GM19239 (cell line): Measurements from ENCODE around the gene CPXM1.
A peak's percentile ranks its signal among the peaks of the same experiment; 100 is the strongest.

Source experiments
- DNase-seq: peaks from one replicate; pipeline ENCODE4 v3.0.0; 2011; ENCODE audit warnings: low spot score; ENCODE audit not compliant: insufficient read length
- FAIRE-seq: peaks from 2 replicates; lab custom pipeline; 2011; peaks lifted over from hg19 to GRCh38; lab: Jason Lieb, UNC

The CPXM1 gene

DNA sequence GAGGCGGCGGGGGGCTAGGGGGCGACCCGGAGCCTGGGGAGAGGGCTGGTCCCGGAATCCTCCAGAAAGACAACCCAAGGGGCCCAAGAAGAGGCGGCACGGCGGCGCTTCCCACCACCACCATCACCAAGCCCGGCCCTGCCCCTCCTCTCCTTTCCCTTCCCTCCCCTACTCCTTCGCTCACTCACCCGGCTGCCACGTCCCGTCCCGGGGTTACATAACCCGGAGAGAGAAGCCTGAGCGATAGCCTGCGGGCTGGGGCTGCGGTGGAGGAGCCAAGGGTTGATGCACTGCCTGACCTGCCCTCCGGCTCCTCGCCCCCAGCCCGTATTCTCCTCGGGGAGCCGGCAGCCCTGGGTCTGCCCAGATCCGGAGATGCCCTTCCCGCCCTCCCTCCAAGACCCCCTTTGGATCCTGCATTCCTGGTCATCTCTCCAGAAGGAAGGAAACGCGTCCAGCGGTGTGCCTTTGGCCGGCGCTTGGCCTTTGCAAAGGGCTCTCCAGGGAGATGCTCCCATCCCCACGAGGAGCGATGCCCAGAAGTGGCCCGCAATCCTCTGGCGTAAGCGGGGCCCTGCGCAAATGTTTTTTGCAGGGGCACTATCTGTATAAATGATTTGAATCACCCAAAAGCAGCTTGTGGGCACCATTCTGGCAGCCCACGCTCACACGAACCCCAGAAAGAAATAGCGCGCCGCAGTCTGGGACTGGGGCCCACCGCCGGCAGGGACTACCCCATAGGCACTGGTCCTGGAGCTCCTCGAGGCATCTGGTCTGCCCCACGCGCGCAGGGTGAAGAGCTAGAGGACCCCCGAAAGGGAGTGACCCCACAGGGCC, 4.6 kb upstream of the CPXM1 start:
- no peak for DNase-seq
- no peak for FAIRE-seq

DNA sequence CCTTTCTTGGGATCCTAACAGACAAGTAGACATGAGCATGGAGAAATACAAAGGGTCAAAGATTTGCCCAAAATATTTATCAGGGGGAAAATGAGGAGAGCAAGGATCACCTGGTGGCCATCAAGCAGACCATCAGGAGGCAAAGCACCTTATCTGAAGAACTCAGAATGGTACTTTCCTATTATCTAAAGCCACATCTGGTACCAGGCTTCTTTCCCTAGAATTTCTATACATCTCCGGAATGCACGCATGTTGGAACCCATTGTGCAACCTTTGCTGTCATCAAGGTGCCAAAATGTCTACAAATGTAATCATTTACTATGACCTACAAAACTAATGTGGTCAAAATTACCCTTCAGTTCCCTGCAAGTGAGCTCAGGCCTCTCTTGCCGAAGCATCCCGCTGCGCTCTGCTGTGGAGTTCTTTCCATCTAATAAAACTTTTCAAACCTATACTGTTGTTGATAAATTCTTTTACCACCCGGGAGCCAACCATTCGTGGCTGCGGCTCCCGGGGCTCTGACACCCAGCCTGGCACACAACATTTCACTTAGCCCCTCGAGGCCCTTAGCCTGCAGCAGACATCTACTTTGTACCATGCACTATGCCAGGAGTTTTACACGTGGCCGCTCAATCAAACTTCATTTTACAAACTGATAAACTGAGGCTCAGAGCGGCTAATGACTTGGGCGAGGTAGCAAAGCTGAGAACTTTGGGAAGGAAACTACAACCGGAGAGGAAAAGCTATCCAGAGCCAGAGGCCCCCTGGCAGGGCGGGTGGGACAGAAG, 3.8 kb upstream of the CPXM1 start:
- FAIRE-seq (no peak), DNase-seq (no peak)

DNA sequence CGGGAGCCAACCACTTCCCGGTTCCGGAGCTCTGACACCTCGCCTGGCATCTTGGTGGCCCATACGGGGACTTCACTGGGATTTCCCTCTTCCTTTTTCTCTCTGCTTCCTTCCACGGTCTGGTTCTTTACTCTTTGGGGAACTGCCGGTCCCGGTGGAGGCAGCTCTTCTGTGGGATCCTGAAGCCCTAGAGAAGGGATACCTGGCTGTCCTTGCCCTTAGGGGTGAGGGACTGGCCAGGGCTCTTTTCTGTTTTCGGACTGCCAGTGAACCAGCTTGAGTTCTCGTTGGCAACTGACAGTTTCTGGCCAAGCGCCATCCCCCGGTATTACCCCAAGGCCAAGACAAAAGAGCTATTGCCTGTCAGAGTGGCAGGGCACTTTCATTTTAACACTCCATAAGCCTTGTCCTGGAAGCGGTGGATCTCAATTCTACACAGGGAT, 880 bp upstream of the CPXM1 start:
- DNase-seq: no peak
- no peak for FAIRE-seq

- FAIRE-seq: peak; percentile 81
These were observed 523 bp downstream of the CPXM1 start for GRCh38 chr20:2799688-2800520.

DNA sequence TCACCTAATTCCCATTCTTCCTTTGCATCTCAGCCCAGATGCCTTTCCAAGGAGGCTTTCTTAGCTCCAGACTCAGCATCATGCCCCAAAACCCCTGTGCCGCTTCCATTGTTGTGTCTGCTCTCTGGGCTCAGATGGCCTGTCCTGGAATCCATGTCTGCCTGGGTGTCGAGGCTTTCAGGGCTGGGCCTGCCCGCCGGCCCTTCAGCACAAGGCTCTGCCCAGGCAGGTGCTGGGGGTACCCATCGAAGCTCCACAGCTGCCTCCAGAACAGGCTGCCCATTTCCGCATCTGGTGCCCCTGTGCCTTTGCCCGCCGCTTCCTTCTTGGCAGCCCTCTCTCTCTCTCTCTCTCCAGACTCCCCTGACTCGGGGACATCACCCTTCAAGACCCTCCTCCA, 1.2 kb downstream of the CPXM1 start:
- no peak for FAIRE-seq
- DNase-seq: no peak

More at GRCh38 chr20:2799688-2800520, 523 bp downstream of the CPXM1 start:
- DNase-seq: peak; percentile 48

GRCh38 chr20:2798814-2799213, 1.6 kb downstream of the CPXM1 start:
- DNase-seq (no peak), FAIRE-seq (no peak)

DNA sequence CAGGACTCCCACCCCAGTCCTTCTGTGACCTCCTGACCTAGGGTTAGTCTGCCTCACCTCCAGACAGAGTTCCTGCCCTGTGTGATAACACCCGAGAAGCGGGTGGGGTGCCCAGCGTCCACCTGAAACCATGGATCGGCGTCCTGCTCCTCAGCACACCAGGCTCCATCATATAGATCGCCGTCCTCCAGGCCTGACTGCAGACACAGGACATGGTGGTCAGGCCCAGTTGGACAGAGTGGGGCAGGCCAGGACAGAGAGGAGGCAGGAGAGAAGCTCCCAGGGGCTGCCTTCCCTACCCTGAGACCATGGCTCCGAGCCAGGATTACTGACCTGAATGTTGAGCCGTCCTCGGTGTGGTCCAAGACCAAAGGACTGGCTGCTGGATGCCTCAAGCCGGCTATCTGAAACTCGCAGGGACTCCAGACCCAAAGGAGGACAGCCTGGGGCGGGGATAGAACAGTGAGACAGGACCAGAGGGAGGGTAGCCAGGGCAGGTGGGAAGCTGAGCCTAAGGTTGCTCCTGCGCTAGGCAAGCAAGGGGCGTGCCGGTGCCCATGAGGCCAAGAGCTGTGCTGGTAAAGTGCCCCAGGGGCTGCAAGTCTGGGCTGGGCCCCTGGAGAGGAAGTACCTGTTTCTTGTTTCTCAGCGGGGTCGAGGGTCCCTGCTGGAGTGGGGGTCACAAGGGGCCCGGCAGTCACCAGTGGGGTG, 2.2 kb downstream of the CPXM1 start:
- FAIRE-seq: no peak
- DNase-seq: no peak

GRCh38 chr20:2797136-2797983, 3.1 kb downstream of the CPXM1 start:
- FAIRE-seq (no peak), DNase-seq (no peak)

DNA sequence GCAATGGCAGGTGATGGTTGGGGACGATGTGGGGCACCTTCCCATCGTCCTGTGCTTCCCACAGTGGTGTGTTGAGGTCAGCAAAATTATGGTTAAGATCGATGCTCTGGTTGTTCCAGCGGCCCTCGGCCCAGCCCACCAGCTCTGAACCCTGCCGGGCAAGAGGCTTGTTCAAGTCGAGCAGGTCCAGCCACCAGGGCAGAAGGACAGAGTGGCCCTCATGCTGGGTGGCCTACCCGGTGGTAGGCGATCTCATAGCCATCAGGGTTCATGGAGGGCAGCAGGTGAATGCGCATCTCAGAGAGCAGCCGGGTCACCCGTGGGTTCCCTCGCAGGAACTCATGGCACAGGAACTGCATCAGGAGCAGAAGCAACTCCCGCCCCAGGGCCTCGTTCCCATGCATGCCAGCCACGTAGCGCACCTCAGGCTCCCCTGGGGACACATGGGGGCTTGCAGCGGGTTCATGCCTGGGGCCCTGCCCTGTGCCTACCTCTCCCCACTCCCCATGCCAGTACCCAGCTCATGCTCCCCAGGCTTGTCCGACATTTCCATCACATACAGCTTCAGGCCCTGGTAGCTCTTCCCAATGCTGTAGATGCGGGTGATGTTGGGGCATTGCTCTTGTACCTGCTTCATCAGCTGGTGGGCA, 4.3 kb downstream of the CPXM1 start:
- FAIRE-seq (no peak), DNase-seq (no peak)

- DNase-seq: no peak
These were observed 5.0 kb downstream of the CPXM1 start for GRCh38 chr20:2795451-2795850.

DNA sequence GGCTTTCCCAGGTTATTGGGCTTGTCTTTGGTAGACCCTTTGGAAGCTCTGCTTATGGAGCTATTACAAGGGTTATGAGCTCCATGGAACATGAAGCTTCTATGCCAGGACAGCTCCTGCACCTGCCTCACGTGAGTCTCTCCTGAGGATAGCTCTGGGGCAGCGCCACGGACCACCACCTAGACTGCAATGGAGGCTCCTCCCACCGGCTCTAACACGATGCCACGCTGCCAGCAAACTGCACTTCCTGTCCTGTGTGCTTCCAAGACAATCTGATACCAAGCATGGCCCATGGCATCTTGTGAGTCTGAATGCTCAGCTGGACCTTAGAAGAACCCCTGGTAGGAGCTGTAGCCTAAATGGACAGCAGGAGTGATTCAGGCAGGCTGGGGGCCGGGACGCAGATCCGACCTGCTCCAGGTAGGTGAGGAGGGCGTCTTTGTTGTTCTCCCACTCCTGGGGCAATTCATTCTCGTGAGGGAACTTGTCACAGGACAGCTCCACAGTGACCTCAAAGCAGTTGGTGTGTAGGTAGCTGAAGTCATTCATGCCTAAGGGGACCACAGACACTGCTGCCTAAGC, 5.5 kb downstream of the CPXM1 start:
- no peak for DNase-seq
- FAIRE-seq: no peak

More at GRCh38 chr20:2795451-2795850, 5.0 kb downstream of the CPXM1 start:
- no peak for FAIRE-seq

- FAIRE-seq (no peak), DNase-seq (no peak)
These were observed 6.2 kb downstream of the CPXM1 start for GRCh38 chr20:2794202-2794748.

DNA sequence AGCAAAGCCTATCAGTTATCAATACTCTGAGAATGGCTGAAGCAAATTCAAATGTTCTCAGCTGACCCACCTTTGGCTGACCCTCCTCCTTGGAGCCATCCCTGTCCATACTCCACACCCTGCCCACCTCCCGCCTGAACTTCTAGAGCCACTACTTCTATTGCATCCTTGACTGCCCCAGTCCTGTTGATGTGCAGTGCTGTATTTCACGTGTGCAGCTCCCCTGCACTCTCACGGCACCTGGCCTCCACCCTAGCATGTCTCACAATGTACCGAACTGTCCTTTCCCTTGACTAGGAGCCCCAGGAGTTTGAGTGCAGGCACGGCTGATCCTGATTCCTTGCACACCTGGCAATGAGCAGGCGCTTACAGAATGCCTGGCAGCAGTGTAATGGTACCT, 7.0 kb downstream of the CPXM1 start:
- DNase-seq (no peak), FAIRE-seq (no peak)

- no peak for DNase-seq
- FAIRE-seq: no peak
These were observed 16.4 kb downstream of the CPXM1 start for GRCh38 chr20:2783908-2784566.

- DNase-seq (no peak), FAIRE-seq (no peak)
These were observed 19.5 kb downstream of the CPXM1 start for GRCh38 chr20:2780948-2781347.

- no peak for FAIRE-seq
- no peak for DNase-seq
These were observed 21.7 kb downstream of the CPXM1 start for GRCh38 chr20:2778602-2779321.

DNA sequence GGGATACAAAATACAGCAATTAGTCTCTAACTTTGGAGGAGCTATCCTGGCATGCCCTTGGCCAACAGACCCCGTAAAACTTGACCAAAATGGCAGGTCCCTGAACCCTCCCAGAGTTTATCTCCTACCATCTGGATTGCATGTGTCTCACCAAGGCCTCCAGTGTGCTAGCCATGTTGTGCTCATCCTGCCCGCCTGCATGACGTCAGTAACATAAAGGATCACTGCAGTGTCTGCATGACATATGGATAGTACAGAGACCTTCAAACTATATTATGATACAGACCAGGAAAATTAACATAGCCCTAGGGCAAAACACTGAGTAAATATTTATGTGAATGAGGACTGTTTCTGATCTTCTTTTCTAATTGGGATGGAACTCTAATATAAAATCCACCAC, 25.3 kb downstream of the CPXM1 start:
- DNase-seq: no peak
- no peak for FAIRE-seq
